Neuronal stem cell (in vitro differentiated cells): Measurements from ENCODE around the gene CHMP4A.

ENCODE experiments used
- DNase-seq: peaks from one replicate; pipeline ENCODE4 v3.0.0-alpha.2; 2013; ENCODE audit warnings: low spot score
- H2AFZ ChIP-seq: one replicate; pipeline ENCODE4 v1.6.1; 2013; ENCODE audit warnings: mild to moderate bottlenecking, low read length, inconsistent platforms
- H2AK5ac ChIP-seq: 2 replicates; pipeline ENCODE4 v1.6.1; 2013; ENCODE audit warnings: low read depth, mild to moderate bottlenecking, inconsistent platforms, low read length, moderate library complexity, mixed read lengths
- H2BK120ac ChIP-seq: 2 replicates; pipeline ENCODE4 v1.6.1; 2013; ENCODE audit warnings: low read depth, mild to moderate bottlenecking, inconsistent platforms, low read length, moderate library complexity, mixed read lengths
- H2BK12ac ChIP-seq: one replicate; pipeline ENCODE4 v1.6.1; 2013; ENCODE audit warnings: low read length, inconsistent platforms
- H2BK15ac ChIP-seq: 2 replicates; pipeline ENCODE4 v1.6.1; 2013; ENCODE audit warnings: mild to moderate bottlenecking, low read length, inconsistent platforms, mixed read lengths
- H2BK5ac ChIP-seq: one replicate; pipeline ENCODE4 v1.6.1; 2013; ENCODE audit warnings: inconsistent platforms, mild to moderate bottlenecking, low read length, moderate library complexity
- H3K14ac ChIP-seq: one replicate; pipeline ENCODE4 v1.6.1; 2013; ENCODE audit warnings: low read length, inconsistent platforms
- H3K18ac ChIP-seq: 2 replicates; pipeline ENCODE4 v1.6.1; 2013; ENCODE audit warnings: low read length, inconsistent platforms
- H3K23ac ChIP-seq: 2 replicates; pipeline ENCODE4 v1.6.1; 2013; ENCODE audit warnings: low read depth, mild to moderate bottlenecking, mixed read lengths, low read length, inconsistent platforms; ENCODE audit not compliant: poor library complexity
- H3K27ac ChIP-seq: replicated peaks from 3 replicates; pipeline ENCODE4 v1.5.1; 2013; ENCODE audit warnings: low read length, inconsistent platforms
- H3K27me3 ChIP-seq, 3 experiments: 2 replicates each; pipeline ENCODE4 v1.6.1; 2013; ENCODE audit warnings: low read length in 3 of 3, mild to moderate bottlenecking in 2 of 3, inconsistent platforms in 1 of 3, low read depth in 1 of 3, mixed read lengths in 1 of 3, moderate library complexity in 1 of 3; ENCODE audit not compliant: control insufficient read depth in 3 of 3, insufficient read depth in 3 of 3
- H3K36me3 ChIP-seq, 2 donors: replicated peaks in 1 of 2; 2 replicates each; pipeline ENCODE4 v1.6.1; 2013; ENCODE audit warnings: low read length in 2 of 2; ENCODE audit not compliant: control insufficient read depth in 2 of 2, insufficient read depth in 2 of 2
- H3K4ac ChIP-seq: 2 replicates; pipeline ENCODE4 v1.6.1; 2013; ENCODE audit warnings: inconsistent platforms, mild to moderate bottlenecking, low read length, moderate library complexity
- H3K4me1 ChIP-seq, 2 donors: 1 replicate in 1 of 2; 2 replicates in 1 of 2; pipeline ENCODE4 v1.6.1; 2013; ENCODE audit warnings: low read length in 2 of 2, low read depth in 1 of 2; ENCODE audit not compliant: control insufficient read depth in 2 of 2, insufficient read depth in 1 of 2
- H3K4me2 ChIP-seq: one replicate; pipeline ENCODE4 v1.6.1; 2013; ENCODE audit warnings: mild to moderate bottlenecking, low read length, inconsistent platforms; ENCODE audit not compliant: insufficient read depth, poor library complexity, severe bottlenecking
- H3K4me3 ChIP-seq, 2 donors: 2 replicates each; pipeline ENCODE4 v1.5.1; 2013; ENCODE audit warnings: low read length in 2 of 2, mild to moderate bottlenecking in 2 of 2, inconsistent platforms in 1 of 2, moderate library complexity in 1 of 2
- H3K79me1 ChIP-seq: one replicate; pipeline ENCODE4 v1.6.1; 2013; ENCODE audit warnings: low read depth, mild to moderate bottlenecking, inconsistent platforms, low read length, moderate library complexity
- H3K9ac ChIP-seq: one replicate; pipeline ENCODE4 v1.6.1; 2013; ENCODE audit warnings: mild to moderate bottlenecking, low read depth, low read length, inconsistent platforms; ENCODE audit not compliant: poor library complexity
- H3K9me3 ChIP-seq, 2 donors: replicated peaks in 1 of 2; 2 replicates each; pipeline versions ENCODE3 to v1.6.1; 2013; ENCODE audit warnings: low read length in 2 of 2, mild to moderate bottlenecking in 2 of 2, inconsistent platforms in 1 of 2, low read depth in 1 of 2, mixed read lengths in 1 of 2, moderate library complexity in 1 of 2; ENCODE audit not compliant: control insufficient read depth in 2 of 2, insufficient read depth in 1 of 2
- H4K8ac ChIP-seq: one replicate; pipeline ENCODE4 v1.6.1; 2013; ENCODE audit warnings: low read depth, mild to moderate bottlenecking, inconsistent platforms, low read length, moderate library complexity
- H4K91ac ChIP-seq: one replicate; pipeline ENCODE4 v1.6.1; 2013; ENCODE audit warnings: low read length, low read depth, mild to moderate bottlenecking, inconsistent platforms; ENCODE audit not compliant: poor library complexity
- WGBS, 2 donors: extraction: QIAGEN DNeasy Blood & Tissue Kit; methylation state at CpG; one replicate each; pipeline ENCODE4 v1.1.7; 2013; ENCODE audit warnings: missing lambda C conversion rate in 2 of 2, mixed read lengths in 1 of 2; ENCODE audit not compliant: insufficient read length in 2 of 2, insufficient replicate concordance in 1 of 2; ENCODE audit errors: extremely low coverage in 2 of 2; 5-methylcytosine and 5-hydroxymethylcytosine counted together

CHMP4A gene

GRCh38 chr14:24172871-24173281 lies 40.4 kb downstream of the CHMP4A start:
- H3K4me3 ChIP-seq = peak overlapping the region in 1 of 2 donors; percentile 91
- peaks cover 9% of the 10 kb centered on the region for H3K79me1 ChIP-seq
- peak overlapping the region; percentile 99 for H2AK5ac ChIP-seq
- H3K4ac ChIP-seq = no peak overlapping the region
- H3K14ac ChIP-seq = peak overlapping the region; percentile 9
- peak overlapping the region; percentile 64 for H3K9ac ChIP-seq
- H2BK15ac ChIP-seq = peak overlapping the region; percentile 65
- no peak for DNase-seq
- no peak overlapping the region for H4K91ac ChIP-seq
- no peak overlapping the region for H3K27ac ChIP-seq
- H2AFZ ChIP-seq = no peak overlapping the region
- no peak overlapping the region for H4K8ac ChIP-seq
- H3K18ac ChIP-seq = no peak overlapping the region
- H3K27me3 ChIP-seq = no peaks in the 10 kb centered on the region
- H3K4me2 ChIP-seq = peak overlapping the region; percentile 92
- peaks cover 7 to 26% of the 10 kb centered on the region in 2 donors for H3K36me3 ChIP-seq
- H3K4me1 ChIP-seq = peaks cover 0 to 8% of the 10 kb centered on the region in 2 donors
- no peak overlapping the region for H2BK5ac ChIP-seq
- H2BK12ac ChIP-seq = no peak overlapping the region
- no CpG with 5 or more reads among the region's 20 CpGs for WGBS, 2 donors
- no peaks in the 10 kb centered on the region for H3K9me3 ChIP-seq
- peak overlapping the region; percentile 61 for H3K23ac ChIP-seq
- no peak overlapping the region for H2BK120ac ChIP-seq

- Histone ChIP-seq H3K23ac (peak overlapping the region; percentile 61), H3K14ac (peak overlapping the region; percentile 85), H3K4me3 (peak overlapping the region; percentile 1 to 91), H3K27me3 (no peaks in the 10 kb centered on the region), H3K79me1 (peaks cover 9% of the 10 kb centered on the region), H3K9me3 (no peaks in the 10 kb centered on the region), H2BK5ac (no peak overlapping the region), H2BK12ac (peak overlapping the region; percentile 24), H2AFZ (no peak overlapping the region), H2BK120ac (no peak overlapping the region), H3K9ac (peak overlapping the region; percentile 82), H3K4ac (no peak overlapping the region), H2AK5ac (peak overlapping the region; percentile 99), H3K4me1 (peaks cover 0 to 8% of the 10 kb centered on the region in 2 donors), H4K91ac (no peak overlapping the region), H3K4me2 (peak overlapping the region; percentile 92), H3K36me3 (peaks cover 5 to 23% of the 10 kb centered on the region in 2 donors), H3K18ac (peak overlapping the region; percentile 96), H3K27ac (peak overlapping the region; percentile 63), H4K8ac (no peak overlapping the region), H2BK15ac (peak overlapping the region; percentile 65)
- WGBS, 2 donors = no CpG with 5 or more reads among the region's 30 CpGs
- no peak for DNase-seq
Measured at GRCh38 chr14:24172261-24172860, 40.9 kb downstream of the CHMP4A start.

GRCh38 chr14:24171422-24172260 lies 41.6 kb downstream of the CHMP4A start, which contains the start of gene REC8:
Gene REC8, plus strand, starts transcription at chr14:24172080. Its CDS starts 473 bp downstream, at chr14:24172553.
- Histone ChIP-seq H3K9me3 (no peaks in the 10 kb centered on the region), H3K79me1 (peaks cover 9% of the 10 kb centered on the region), H4K91ac (no peak within 1 kb of the TSS), H3K14ac (peak within 1 kb of the TSS; percentile 85), H3K4me2 (peak within 1 kb of the TSS; percentile 92), H2BK12ac (peak within 1 kb of the TSS; percentile 24), H2AK5ac (peak within 1 kb of the TSS; percentile 99), H2AFZ (no peak within 1 kb of the TSS), H3K9ac (peak within 1 kb of the TSS; percentile 82), H3K4me3 (peak within 1 kb of the TSS; percentile 1 to 91), H3K36me3 (peaks cover 6 to 18% of the 10 kb centered on the region in 2 donors), H2BK120ac (no peak within 1 kb of the TSS), H3K23ac (peak within 1 kb of the TSS; percentile 61), H3K4ac (no peak within 1 kb of the TSS), H3K18ac (peak within 1 kb of the TSS; percentile 96), H3K4me1 (peaks cover 0 to 8% of the 10 kb centered on the region in 2 donors), H2BK15ac (peak within 1 kb of the TSS; percentile 65), H3K27me3 (no peaks in the 10 kb centered on the region), H2BK5ac (no peak within 1 kb of the TSS), H4K8ac (no peak within 1 kb of the TSS), H3K27ac (peak within 1 kb of the TSS; percentile 65)
- peak; percentile 94 for DNase-seq
- WGBS, 2 donors = no CpG with 5 or more reads among the region's 63 CpGs
